HG02938 (cell line): ENCODE results near the gene PTGIS.

Experiments used
- ATAC-seq: cut with Tn5 transposase; IDR thresholded peaks from one replicate; pipeline ENCODE4 v1.9.1; 2021; ENCODE audit warnings: mild to moderate bottlenecking, moderate library complexity; ENCODE audit not compliant: unreplicated experiment

Gene PTGIS

GRCh38 chr20:49560646-49561045 is 7.3 kb downstream of the PTGIS start:
- ATAC-seq, result no peak

- ATAC-seq, result no peak
Observed at GRCh38 chr20:49560186-49560585, 7.8 kb downstream of the PTGIS start.

DNA sequence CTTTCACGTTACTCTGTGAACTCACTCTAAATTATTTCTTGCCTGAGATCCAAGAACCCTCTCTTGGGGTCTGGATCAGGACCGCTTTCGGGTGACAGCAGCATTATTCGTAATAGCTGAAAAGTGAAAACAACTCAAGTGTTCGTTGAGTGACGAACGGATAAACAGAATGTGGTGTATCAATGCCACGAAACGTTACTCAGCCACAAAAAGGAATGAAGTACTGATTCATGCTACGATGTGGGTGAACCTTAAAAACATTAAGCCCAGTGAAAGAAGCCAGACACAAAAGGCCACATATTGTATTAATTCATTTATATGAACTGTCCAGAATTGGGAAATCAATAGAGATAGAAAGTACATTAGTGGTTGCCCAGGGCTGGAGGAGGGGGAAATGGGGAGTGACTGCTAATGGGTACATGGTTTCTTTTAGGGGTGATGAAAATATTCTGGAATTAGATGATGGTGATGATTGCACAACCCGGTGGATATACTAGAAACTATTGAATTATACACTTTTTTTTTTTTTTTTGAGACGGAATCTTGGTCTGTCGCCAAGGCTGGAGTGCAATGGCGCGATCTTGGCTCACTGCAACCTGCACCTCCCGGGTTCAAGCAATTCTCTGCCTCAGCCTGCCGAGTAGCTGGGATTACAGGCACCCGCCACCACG is 8.4 kb downstream of the PTGIS start:
- ATAC-seq, result no peak

DNA sequence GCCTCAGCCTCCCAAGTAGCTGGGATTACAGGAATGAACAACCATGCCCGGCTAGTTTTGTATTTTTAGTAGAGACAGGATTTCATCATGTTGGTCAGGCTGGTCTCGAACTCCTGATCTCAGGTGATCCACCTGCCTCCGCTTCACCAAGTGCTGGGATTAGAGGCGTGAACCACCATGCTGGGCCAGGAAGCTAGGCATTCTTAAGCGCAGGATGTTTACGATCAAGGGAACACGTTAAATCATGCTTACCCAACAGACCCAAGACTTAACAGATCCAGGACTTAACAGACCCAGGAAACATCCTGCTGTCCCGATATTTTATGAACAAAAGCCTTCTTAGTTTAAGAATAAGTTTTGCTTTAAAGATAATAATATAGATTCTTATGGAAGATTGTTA is 9.1 kb downstream of the PTGIS start:
- no peak for ATAC-seq

- no peak for ATAC-seq
Observed at GRCh38 chr20:49557449-49557848, 10.5 kb downstream of the PTGIS start.

- no peak for ATAC-seq
Observed at GRCh38 chr20:49556621-49557020, 11.3 kb downstream of the PTGIS start.

DNA sequence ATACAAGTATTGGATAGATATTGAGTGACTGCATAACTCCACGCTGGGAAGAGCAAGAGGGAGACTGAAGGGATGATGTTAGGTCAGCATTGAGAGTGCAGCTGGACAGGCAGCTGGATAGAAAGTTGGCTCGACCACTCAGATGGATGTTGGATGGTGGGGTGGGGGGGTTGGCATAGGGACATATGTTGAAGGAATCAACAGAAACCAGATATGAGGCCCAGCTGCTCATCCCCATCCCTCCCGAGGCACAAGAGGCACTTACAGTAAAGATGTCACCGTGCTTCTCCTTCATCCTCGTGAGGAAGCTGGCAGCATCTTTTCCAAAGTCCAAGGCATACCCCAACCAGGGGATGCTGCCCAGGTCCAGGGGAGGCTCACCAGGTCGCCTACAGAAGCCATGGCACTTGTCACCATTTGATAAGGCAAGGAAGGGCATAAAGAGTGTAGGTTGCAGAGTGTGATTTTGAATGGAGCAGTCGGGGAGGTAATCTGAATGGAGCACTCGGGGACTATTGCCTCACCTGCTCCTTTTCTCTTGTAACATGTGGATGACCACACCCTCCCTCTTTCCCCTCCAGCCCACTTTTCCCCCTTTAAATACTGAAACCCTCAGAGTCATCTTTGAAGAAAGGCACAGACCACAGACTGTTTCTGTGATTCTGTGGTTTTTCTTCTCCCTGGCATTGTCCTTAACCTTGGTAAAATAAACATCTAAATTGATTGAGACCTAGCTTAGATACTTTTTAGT is 18.0 kb downstream of the PTGIS start:
- ATAC-seq, result no peak

GRCh38 chr20:49548371-49548947 is 19.5 kb downstream of the PTGIS start:
- no peak for ATAC-seq

DNA sequence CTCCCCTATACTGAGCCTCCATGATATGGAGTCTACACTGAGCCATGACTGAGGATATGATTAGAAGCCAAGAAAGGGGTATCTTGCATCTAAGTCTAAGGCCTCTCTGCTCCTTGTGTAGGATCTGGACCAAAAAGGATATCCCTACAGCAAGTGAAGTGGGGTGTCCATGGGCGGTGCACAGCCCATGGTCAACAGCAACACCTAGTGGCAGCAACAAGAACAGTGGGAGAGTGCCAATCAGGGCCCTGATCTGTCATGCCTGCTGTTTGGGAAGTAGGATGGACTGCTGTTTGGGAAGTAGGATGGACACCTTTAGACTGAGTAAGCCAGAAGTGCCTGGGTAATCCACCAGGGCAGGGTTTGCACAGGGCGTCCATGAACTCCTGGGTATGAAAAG is 22.4 kb downstream of the PTGIS start:
- no peak for ATAC-seq

DNA sequence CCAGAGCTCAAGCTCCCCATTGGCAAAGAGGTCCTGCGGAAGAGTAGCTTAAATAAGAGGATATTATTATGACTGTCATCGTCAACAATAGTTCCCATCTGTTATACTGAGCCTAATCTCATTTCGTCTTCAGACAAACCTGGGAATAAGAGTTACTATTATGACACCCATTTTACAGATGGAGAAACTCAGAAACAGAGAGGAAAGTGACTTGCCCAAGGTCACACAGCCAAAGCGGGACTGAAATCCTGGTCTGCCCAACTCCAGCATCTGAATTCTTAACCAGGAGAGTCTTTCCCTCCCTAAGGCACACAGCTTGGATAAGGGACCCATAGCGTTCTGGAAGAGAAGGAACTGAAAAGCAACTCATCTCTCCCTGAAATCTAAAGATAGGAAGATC is 23.4 kb downstream of the PTGIS start:
- ATAC-seq, result no peak

- no peak for ATAC-seq
Observed at GRCh38 chr20:49543858-49544437, 24.0 kb downstream of the PTGIS start.

DNA sequence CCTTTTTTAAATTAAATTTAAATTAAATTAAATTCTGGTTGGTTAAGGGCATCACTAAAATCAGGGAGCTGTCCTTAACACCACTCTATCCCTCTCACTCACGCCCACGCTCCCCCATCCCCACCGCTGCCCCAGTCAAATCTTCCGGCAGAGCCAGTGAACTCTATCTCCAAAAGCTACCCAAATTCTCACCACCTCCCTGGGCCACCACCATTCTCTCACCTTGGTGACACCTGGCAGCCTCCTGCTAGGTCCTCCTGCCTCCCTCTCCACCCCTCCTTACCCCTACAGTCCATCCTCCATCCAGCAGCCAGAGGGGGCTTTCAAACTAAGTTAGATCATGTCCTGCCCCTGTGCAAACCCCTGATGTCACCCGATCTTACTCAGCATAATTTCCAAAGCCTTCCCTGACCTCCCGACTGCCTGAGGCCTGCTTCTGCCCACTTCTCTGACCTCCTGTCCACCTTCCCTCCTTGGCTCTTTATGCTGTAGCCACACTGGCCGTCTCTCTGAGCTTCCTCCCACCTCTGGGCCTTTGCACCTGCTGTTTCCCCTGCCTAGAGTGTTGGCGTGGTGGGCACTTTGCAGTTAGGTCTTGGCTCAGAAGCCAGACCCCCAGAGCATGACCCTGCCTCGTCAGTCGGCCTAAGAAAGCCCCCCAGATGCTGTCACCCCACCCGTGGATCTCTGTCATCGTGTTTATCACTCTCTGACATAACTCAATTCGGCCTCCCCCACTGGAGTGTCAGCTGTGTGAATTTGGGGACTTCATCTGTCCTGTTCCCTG is 24.7 kb downstream of the PTGIS start:
- ATAC-seq, result no peak

DNA sequence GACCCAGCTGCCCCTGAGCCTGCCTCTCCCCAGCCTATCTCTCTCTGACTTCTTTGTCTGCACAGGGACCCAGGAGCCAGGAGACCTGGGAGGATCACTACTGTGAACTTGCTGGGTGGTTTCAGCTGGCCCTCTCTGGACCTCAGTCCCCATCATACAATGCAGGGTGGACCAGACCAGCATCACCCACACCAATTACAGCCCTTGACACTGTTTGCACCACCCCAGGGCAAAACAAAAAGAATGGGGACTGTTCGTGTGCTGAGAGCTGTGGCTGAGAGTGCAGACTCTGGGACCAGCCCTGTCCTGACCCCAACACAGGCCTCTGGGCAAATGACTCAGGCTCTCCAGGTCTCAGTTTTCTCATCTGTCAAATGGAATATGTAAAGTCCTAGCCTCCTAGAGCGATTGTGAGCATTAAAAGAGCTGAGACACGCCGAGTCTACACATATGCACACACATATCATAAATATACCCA is 25.4 kb downstream of the PTGIS start:
- ATAC-seq, result no peak

GRCh38 chr20:49541733-49542513 is 26.0 kb downstream of the PTGIS start:
- ATAC-seq, result no peak

GRCh38 chr20:49540687-49541435 is 27.1 kb downstream of the PTGIS start:
- no peak for ATAC-seq

DNA sequence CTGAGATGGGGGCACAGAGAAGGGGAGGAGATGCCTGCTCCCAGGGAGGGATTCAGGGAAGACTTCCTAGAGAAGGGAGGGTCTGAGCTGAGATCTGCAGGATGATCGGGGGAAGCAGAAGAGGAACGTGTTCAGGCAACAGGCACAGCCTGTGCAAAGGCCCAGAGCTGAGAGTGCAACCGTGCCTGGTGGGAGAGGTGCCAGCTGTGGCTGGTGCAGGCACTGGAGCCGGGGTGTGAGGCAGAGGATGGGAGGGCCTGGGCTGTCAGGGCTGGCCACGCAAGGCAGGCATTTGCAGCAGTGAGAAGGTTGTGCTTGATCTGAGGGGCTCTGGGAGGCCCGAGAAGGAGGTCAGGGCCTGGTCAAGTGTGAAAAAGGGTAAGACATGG is 27.7 kb downstream of the PTGIS start:
- ATAC-seq, result no peak

DNA sequence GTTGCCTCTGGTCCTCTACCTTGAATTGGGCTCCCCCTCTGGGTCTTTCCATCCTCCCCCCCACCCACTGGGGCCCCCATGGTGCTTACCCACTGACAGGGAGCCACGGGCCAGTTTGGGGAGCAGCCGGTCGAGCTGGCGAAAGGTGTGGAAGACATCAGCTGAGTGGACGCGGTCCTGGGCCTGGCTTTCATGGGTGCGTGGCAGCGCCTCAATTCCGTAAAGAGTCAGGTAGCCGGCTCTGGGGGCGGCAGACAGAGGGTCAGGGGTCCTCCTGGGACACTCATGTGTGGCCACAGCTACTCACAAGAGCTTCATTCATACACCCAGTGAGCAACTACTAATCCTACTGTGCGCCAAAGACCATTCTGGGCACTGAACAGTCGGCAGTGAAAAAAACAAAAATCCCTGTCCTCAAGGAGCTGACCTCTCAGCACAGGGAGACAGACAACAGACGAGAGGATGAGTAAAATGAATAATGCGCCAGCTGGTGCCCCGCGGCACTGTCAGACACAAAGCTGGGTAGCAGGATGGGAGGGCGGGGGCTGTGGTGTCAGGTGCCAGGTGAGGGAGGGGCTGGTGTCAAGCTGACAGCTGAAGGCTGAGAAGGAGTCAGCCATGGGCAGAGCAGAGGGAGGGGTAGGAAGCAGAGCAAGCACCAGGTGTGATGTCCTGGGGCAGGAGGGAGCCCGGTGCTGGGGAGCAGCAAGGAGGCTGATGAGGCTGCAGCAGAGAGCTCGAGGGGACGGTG is 28.3 kb downstream of the PTGIS start:
- no peak for ATAC-seq

DNA sequence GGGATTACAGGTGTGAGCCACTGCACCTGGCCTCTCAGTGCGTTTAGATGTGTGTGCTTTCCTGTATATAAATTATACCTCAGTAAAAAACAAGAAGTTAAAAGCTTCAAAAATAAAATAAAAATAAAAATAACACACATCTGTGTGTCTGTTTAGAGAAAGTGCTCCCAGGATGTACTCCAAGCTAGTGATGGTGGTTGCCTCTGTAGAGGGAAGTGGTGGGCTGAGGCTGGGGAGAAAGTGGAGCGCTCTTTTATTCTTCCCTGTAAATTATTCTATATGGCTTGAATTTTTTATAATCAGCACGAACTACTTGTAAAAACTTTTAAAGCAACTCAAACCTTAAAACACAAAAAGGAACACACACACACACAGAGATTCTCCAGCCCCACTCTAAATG is 29.0 kb downstream of the PTGIS start:
- ATAC-seq, result no peak

DNA sequence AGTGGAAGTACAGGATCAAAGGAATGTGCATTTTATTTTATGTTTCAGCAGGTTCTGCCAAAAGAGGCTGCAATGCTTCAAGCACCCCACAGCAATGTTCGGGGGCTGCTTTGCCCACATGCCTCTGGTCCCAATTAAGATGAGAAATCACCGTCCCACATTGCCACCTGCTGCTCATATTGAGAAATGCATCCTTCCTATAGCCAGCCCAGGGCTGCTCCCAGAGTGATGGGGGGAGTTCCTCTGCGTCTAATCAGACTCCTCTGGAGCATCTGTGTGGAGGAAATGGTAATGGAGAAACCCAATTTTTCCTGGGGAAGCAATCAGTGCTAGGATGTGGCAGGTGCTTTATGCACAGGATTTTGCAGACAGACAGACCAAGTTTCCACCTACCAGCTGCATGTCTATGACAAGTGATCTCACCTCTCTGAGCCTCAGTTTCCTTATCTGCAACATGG is 33.7 kb downstream of the PTGIS start:
- no peak for ATAC-seq
